GM23338 (cell line): ENCODE results near the gene AGPAT4. TPM values are rescaled to one million over a fixed set of nuclear protein-coding genes. Genes with fewer than 3 reads are reported as not detected.

Source experiments
- ATAC-seq: fragments of 200-7000 bp; cut with Tn5 transposase; 3 replicates; pipeline ENCODE4 v1.9.1; 2020
- DNase-seq: peaks from one replicate; pipeline ENCODE4 v3.0.0-alpha.2; 2015; ENCODE audit warnings: low spot score
- H2AFZ ChIP-seq: fragments of 200-600 bp; sonication (generic); 2 replicates; pipeline ENCODE4 v1.8.0; 2016; ENCODE audit warnings: antibody characterized with exemption, mild to moderate bottlenecking, moderate library complexity
- H3F3A ChIP-seq: fragments of 200-600 bp; sonication (generic); replicated peaks from 2 replicates; pipeline ENCODE4 v1.8.0; 2017; ENCODE audit warnings: antibody characterized with exemption, mixed run types, low read depth
- H3K27ac ChIP-seq: fragments of 200-600 bp; sonication (generic); 2 replicates; pipeline ENCODE4 v1.6.1; 2016; ENCODE audit warnings: low read depth
- H3K27me3 ChIP-seq: fragments of 200-600 bp; sonication (generic); 2 replicates; pipeline ENCODE4 v1.8.0; 2016; ENCODE audit warnings: mild to moderate bottlenecking, mixed run types, moderate library complexity; ENCODE audit not compliant: insufficient read depth
- H3K36me3 ChIP-seq: fragments of 200-600 bp; sonication (generic); 2 replicates; pipeline ENCODE4 v1.8.0; 2016; ENCODE audit warnings: mild to moderate bottlenecking; ENCODE audit not compliant: insufficient read depth
- H3K4me1 ChIP-seq: fragments of 200-600 bp; sonication (generic); 2 replicates; pipeline ENCODE4 v1.8.0; 2016; ENCODE audit warnings: mild to moderate bottlenecking, moderate library complexity; ENCODE audit not compliant: insufficient read depth
- H3K4me2 ChIP-seq: fragments of 200-600 bp; sonication (generic); 2 replicates; pipeline ENCODE4 v1.7.1; 2017; ENCODE audit warnings: mixed run types
- H3K4me3 ChIP-seq: fragments of 200-600 bp; sonication (generic); 2 replicates; pipeline ENCODE4 v1.6.1; 2016; ENCODE audit warnings: mixed run types
- H3K79me2 ChIP-seq: fragments of 200-600 bp; sonication (generic); replicated peaks from 2 replicates; pipeline ENCODE4 v1.8.0; 2017; ENCODE audit warnings: mild to moderate bottlenecking; ENCODE audit not compliant: insufficient read depth
- H3K9me2 ChIP-seq: fragments of 200-600 bp; sonication (generic); 2 replicates; pipeline ENCODE4 v1.8.0; 2017; ENCODE audit not compliant: insufficient read depth
- H4K20me1 ChIP-seq: fragments of 200-600 bp; sonication (generic); replicated peaks from 2 replicates; pipeline ENCODE4 v1.8.0; 2017; ENCODE audit warnings: mild to moderate bottlenecking; ENCODE audit not compliant: insufficient read depth
- H3K27ac Mint-ChIP-seq: 2 replicates; pipeline ENCODE4 v1.8.0; 2020; ENCODE audit warnings: inconsistent platforms, mild to moderate bottlenecking, moderate library complexity, mixed read lengths
- H3K27me3 Mint-ChIP-seq: 3 replicates; pipeline ENCODE4 v1.8.0; 2022; ENCODE audit warnings: low read depth, mild to moderate bottlenecking, moderate library complexity, mixed read lengths, inconsistent platforms; ENCODE audit not compliant: insufficient read depth, poor library complexity
- H3K36me3 Mint-ChIP-seq: 3 replicates; pipeline ENCODE4 v1.8.0; 2021; ENCODE audit warnings: low read depth, mild to moderate bottlenecking, inconsistent platforms, moderate library complexity, mixed read lengths
- H3K4me1 Mint-ChIP-seq: 3 replicates; pipeline ENCODE4 v1.8.0; 2020; ENCODE audit warnings: mild to moderate bottlenecking, inconsistent platforms, mixed read lengths
- H3K4me3 Mint-ChIP-seq: 3 replicates; pipeline ENCODE4 v1.8.0; 2021; ENCODE audit warnings: moderate library complexity, mild to moderate bottlenecking, inconsistent platforms, mixed read lengths
- H3K9me3 Mint-ChIP-seq: 3 replicates; pipeline ENCODE4 v1.8.0; 2020; ENCODE audit warnings: moderate library complexity, mild to moderate bottlenecking, inconsistent platforms, mixed read lengths
- EZH2phosphoT487 ChIP-seq: fragments of 200-600 bp; sonication (generic); IDR thresholded peaks from one replicate; pipeline ENCODE4 v1.8.1; 2018; ENCODE audit warnings: antibody characterized with exemption; ENCODE audit not compliant: unreplicated experiment
- JUNB ChIP-seq: IDR thresholded peaks from one replicate; pipeline ENCODE4 v1.6.1; 2016; ENCODE audit warnings: antibody characterized with exemption; ENCODE audit not compliant: unreplicated experiment
- NANOG ChIP-seq: IDR thresholded peaks from 2 replicates; pipeline ENCODE4 v1.6.1; 2016; ENCODE audit warnings: antibody characterized with exemption, borderline replicate concordance
- POLR2AphosphoS5 ChIP-seq: IDR thresholded peaks from 2 replicates; pipeline ENCODE4 v1.6.1; 2016; ENCODE audit warnings: antibody characterized with exemption, low read depth
- STAT1 ChIP-seq: IDR thresholded peaks from one replicate; pipeline ENCODE4 v1.6.1; 2016; ENCODE audit warnings: antibody characterized with exemption; ENCODE audit not compliant: unreplicated experiment
- ZNF114 ChIP-seq: fragments of 250-450 bp; sonication (Bioruptor Pico); IDR thresholded peaks from 2 replicates; pipeline ENCODE4 v1.5.0; 2020; ENCODE audit warnings: mild to moderate bottlenecking, moderate library complexity
- ZNF331 ChIP-seq: fragments of 250-450 bp; sonication (Bioruptor Pico); IDR thresholded peaks from 2 replicates; pipeline ENCODE4 v1.5.0; 2020; ENCODE audit warnings: low read depth, mild to moderate bottlenecking, moderate library complexity
- ZNF462 ChIP-seq: fragments of 250-450 bp; sonication (Bioruptor Pico); IDR thresholded peaks from 2 replicates; pipeline ENCODE4 v1.5.0; 2020; ENCODE audit warnings: mild to moderate bottlenecking, moderate library complexity
- polyA plus RNA-seq: library from polyadenylated mRNA; unstranded; fragments of >200 nt; fragmentation: Nextera tagmentation; extraction: Ambion mirVana; gene quantifications from 2 replicates; pipeline ENCODE4 v1.2.1, GENCODE V29; 2016
- total RNA-seq: library from RNA; depleted of rRNA; stranded (reverse); fragments of >200 nt; shearing (Covaris generic); gene quantifications from 2 replicates; pipeline ENCODE4 v1.2.3, GENCODE V29; 2014
- TF ChIP-seq, protein P1 (sequence below): IDR thresholded peaks from 2 replicates; pipeline ENCODE4 v1.6.1; 2016; ENCODE audit warnings: antibody characterized with exemption
- TF ChIP-seq, protein P2 (sequence below): IDR thresholded peaks from one replicate; pipeline ENCODE4 v1.6.1; 2018; ENCODE audit warnings: antibody characterized with exemption; ENCODE audit not compliant: unreplicated experiment

AGPAT4 gene
- total and polyA plus RNA-seq, 2 experiments from 2014 or later, result 8.9 to 19.3 TPM

GRCh38 chr6:161266513-161267230, 7.2 kb downstream of the AGPAT4 start (continued):
- TF ChIP-seq, protein P1, sequence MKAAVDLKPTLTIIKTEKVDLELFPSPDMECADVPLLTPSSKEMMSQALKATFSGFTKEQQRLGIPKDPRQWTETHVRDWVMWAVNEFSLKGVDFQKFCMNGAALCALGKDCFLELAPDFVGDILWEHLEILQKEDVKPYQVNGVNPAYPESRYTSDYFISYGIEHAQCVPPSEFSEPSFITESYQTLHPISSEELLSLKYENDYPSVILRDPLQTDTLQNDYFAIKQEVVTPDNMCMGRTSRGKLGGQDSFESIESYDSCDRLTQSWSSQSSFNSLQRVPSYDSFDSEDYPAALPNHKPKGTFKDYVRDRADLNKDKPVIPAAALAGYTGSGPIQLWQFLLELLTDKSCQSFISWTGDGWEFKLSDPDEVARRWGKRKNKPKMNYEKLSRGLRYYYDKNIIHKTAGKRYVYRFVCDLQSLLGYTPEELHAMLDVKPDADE, result no peak
- TF ChIP-seq JUNB (no peak), POLR2AphosphoS5 (no peak), EZH2phosphoT487 (no peak), STAT1 (no peak)
- TF ChIP-seq, protein P2, sequence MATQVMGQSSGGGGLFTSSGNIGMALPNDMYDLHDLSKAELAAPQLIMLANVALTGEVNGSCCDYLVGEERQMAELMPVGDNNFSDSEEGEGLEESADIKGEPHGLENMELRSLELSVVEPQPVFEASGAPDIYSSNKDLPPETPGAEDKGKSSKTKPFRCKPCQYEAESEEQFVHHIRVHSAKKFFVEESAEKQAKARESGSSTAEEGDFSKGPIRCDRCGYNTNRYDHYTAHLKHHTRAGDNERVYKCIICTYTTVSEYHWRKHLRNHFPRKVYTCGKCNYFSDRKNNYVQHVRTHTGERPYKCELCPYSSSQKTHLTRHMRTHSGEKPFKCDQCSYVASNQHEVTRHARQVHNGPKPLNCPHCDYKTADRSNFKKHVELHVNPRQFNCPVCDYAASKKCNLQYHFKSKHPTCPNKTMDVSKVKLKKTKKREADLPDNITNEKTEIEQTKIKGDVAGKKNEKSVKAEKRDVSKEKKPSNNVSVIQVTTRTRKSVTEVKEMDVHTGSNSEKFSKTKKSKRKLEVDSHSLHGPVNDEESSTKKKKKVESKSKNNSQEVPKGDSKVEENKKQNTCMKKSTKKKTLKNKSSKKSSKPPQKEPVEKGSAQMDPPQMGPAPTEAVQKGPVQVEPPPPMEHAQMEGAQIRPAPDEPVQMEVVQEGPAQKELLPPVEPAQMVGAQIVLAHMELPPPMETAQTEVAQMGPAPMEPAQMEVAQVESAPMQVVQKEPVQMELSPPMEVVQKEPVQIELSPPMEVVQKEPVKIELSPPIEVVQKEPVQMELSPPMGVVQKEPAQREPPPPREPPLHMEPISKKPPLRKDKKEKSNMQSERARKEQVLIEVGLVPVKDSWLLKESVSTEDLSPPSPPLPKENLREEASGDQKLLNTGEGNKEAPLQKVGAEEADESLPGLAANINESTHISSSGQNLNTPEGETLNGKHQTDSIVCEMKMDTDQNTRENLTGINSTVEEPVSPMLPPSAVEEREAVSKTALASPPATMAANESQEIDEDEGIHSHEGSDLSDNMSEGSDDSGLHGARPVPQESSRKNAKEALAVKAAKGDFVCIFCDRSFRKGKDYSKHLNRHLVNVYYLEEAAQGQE, result no peak

DNA sequence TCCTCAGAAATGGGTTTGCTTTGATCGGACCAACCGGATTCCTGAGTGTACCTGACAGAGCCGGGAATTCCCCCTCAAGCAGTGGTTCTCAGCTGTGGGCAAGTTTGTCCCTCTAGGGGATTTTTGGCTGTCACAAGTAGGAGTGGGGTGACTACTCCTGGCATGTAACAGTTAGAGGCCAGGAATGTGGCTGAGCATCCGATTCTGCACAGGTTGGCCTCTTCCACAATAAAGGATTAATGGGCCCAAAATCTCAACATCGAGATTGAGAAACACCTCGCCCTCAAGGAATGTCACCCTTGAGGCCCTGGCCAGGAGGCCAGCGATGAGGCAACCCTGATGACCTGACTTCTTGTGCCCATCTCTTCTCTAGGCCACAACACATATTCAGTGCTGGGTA, 7.9 kb downstream of the AGPAT4 start:
- H3K9me3 Mint-ChIP-seq, result no peaks in the 10 kb centered on the region
- peaks cover 85% of the 10 kb centered on the region for H3K79me2 ChIP-seq
- H3K4me3 Mint-ChIP-seq, result no peak overlapping the region
- no peak overlapping the region for H2AFZ ChIP-seq
- TF ChIP-seq ZNF331, result no peak
- no peak for TF ChIP-seq ZNF114 (CRISPR knock-in tag)
- no peak for ATAC-seq
- H3K4me1 ChIP-seq, result peaks cover 13% of the 10 kb centered on the region; the same call in 1 of the 2 replicates
- H3K9me2 ChIP-seq, result no peaks in the 10 kb centered on the region
- no peak overlapping the region for H3K27ac ChIP-seq
- H3K36me3 ChIP-seq, result no peaks in the 10 kb centered on the region
- no peaks in the 10 kb centered on the region for H3K27me3 ChIP-seq
- no peak for DNase-seq
- H3F3A ChIP-seq, result no peaks in the 10 kb centered on the region
- peaks cover 38% of the 10 kb centered on the region for H3K36me3 Mint-ChIP-seq
- H3K27ac Mint-ChIP-seq, result no peak overlapping the region
- peaks cover 5% of the 10 kb centered on the region for H3K27me3 Mint-ChIP-seq
- no peak overlapping the region for H3K4me3 ChIP-seq
- peaks cover 40% of the 10 kb centered on the region for H3K4me1 Mint-ChIP-seq
- peaks cover 22% of the 10 kb centered on the region for H4K20me1 ChIP-seq
- H3K4me2 ChIP-seq, result no peak overlapping the region

GRCh38 chr6:161265554-161265953, 8.3 kb downstream of the AGPAT4 start:
- Mint-ChIP-seq H3K36me3 (peaks cover 41% of the 10 kb centered on the region), H3K4me3 (no peak overlapping the region), H3K27me3 (peaks cover 5% of the 10 kb centered on the region), H3K9me3 (no peaks in the 10 kb centered on the region), H3K27ac (no peak overlapping the region), H3K4me1 (peaks cover 39% of the 10 kb centered on the region)
- H3K27me3 ChIP-seq, result no peaks in the 10 kb centered on the region
- H3K4me2 ChIP-seq, result no peak overlapping the region
- no peaks in the 10 kb centered on the region for H3K9me2 ChIP-seq
- peaks cover 13% of the 10 kb centered on the region; the same call in 1 of the 2 replicates for H3K4me1 ChIP-seq
- H3K27ac ChIP-seq, result no peak overlapping the region
- ATAC-seq, result no peak
- no peak for DNase-seq
- no peak overlapping the region for H3K4me3 ChIP-seq
- H4K20me1 ChIP-seq, result peaks cover 22% of the 10 kb centered on the region
- H3K36me3 ChIP-seq, result no peaks in the 10 kb centered on the region
- H3K79me2 ChIP-seq, result peaks cover 81% of the 10 kb centered on the region
- H2AFZ ChIP-seq, result no peak overlapping the region
- H3F3A ChIP-seq, result no peaks in the 10 kb centered on the region
- no peak for TF ChIP-seq ZNF462 (CRISPR knock-in tag)
- TF ChIP-seq POLR2AphosphoS5, result no peak
- no peak for TF ChIP-seq NANOG
